ENCODE data around the gene HOXD11.

The HOXD11 gene

GRCh38 chr2:176122683-176123410, 15.8 kb downstream of the HOXD11 start, which contains the start of gene HOXD9:
TSS of gene HOXD9 (plus strand) at chr2:176122719. CDS start at chr2:176122769, 50 bp downstream.
- DNase-seq = peak; percentile 84

- peak; percentile 33 for DNase-seq
These were observed 16.5 kb downstream of the HOXD11 start for GRCh38 chr2:176123411-176124109.

GRCh38 chr2:176124110-176124946, 17.2 kb downstream of the HOXD11 start:
- no peak for DNase-seq

GRCh38 chr2:176124947-176125771, 18.1 kb downstream of the HOXD11 start:
- DNase-seq = no peak

- no peak for DNase-seq
These were observed 18.6 kb downstream of the HOXD11 start for GRCh38 chr2:176125772-176126054.

GRCh38 chr2:176126929-176127773, 20.1 kb downstream of the HOXD11 start:
- peak; percentile 78 for DNase-seq

- DNase-seq = no peak
These were observed 20.6 kb downstream of the HOXD11 start for GRCh38 chr2:176127774-176128072.

GRCh38 chr2:176128172-176128981, 21.3 kb downstream of the HOXD11 start:
- DNase-seq = peak; percentile 76

GRCh38 chr2:176128982-176129796, 22.1 kb downstream of the HOXD11 start, which contains the start of gene HOXD8:
TSS of gene HOXD8 (plus strand) at chr2:176129705. CDS start at chr2:176130367, 662 bp downstream.
- DNase-seq = peak; percentile 89

GRCh38 chr2:176129813-176130146, 22.7 kb downstream of the HOXD11 start:
- no peak for DNase-seq

- peak; percentile 78 for DNase-seq
These were observed 23.3 kb downstream of the HOXD11 start for GRCh38 chr2:176130147-176130956.

- DNase-seq = no peak
These were observed 24.1 kb downstream of the HOXD11 start for GRCh38 chr2:176130957-176131847.

- no peak for DNase-seq
These were observed 24.7 kb downstream of the HOXD11 start for GRCh38 chr2:176131848-176132158.

GRCh38 chr2:176132205-176133171, 25.4 kb downstream of the HOXD11 start:
- peak; percentile 32 for DNase-seq

- DNase-seq = peak; percentile 41
These were observed 26.3 kb downstream of the HOXD11 start for GRCh38 chr2:176133389-176133788.

GRCh38 chr2:176134035-176134434, 27.0 kb downstream of the HOXD11 start:
- DNase-seq = no peak

GRCh38 chr2:176135035-176135440, 28.0 kb downstream of the HOXD11 start:
- no peak for DNase-seq
